ENCODE measurements around the gene P2RY2. TPM values are rescaled to one million over a fixed set of nuclear protein-coding genes. Genes with fewer than 3 reads are reported as not detected.
A peak's percentile ranks its signal among the peaks of the same experiment; 100 is the strongest.

P2RY2 gene
- total and polyA plus RNA-seq, 8 donors, result 0.81 to 13.3 (median 1.3) TPM; not detected in 3

DNA sequence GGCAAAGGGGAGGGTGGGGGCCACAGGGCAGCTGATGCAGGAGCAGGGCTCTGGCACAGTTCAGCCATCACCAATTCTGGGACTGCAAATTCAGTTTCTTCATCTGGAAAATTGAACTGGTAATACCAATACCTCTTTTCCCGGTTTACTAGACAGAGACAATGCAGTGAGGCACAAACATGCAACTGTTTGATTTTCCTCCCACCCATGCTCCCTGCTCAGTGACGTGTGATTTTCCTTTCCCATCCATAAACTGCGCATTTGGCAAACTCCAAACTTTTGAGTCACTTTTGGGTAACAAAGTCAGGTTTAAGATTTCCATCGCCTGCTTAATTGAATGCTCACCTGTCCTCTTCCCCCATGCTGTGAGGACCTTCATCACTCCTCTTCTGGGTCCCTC lies 23.2 kb downstream of the P2RY2 start:
- intact Hi-C loops (cut with DNase I; ENCODE audit: low total_unique reads), result no loop called here
- H3K9me3 ChIP-seq, result no peaks in the 10 kb centered on the region
- peaks cover 0 to 23% (median 9%) of the 10 kb centered on the region in 4 donors for H3K4me1 ChIP-seq
- no peak overlapping the region for H3K27ac ChIP-seq
- no peaks in the 10 kb centered on the region for H3K36me3 ChIP-seq
- H3K27me3 ChIP-seq, result no peaks in the 10 kb centered on the region
- H3K4me3 ChIP-seq, result no peak overlapping the region
- no peak for TF ChIP-seq EP300 (IDR thresholded peaks at IDR 0.05)
- TF ChIP-seq, protein P1, sequence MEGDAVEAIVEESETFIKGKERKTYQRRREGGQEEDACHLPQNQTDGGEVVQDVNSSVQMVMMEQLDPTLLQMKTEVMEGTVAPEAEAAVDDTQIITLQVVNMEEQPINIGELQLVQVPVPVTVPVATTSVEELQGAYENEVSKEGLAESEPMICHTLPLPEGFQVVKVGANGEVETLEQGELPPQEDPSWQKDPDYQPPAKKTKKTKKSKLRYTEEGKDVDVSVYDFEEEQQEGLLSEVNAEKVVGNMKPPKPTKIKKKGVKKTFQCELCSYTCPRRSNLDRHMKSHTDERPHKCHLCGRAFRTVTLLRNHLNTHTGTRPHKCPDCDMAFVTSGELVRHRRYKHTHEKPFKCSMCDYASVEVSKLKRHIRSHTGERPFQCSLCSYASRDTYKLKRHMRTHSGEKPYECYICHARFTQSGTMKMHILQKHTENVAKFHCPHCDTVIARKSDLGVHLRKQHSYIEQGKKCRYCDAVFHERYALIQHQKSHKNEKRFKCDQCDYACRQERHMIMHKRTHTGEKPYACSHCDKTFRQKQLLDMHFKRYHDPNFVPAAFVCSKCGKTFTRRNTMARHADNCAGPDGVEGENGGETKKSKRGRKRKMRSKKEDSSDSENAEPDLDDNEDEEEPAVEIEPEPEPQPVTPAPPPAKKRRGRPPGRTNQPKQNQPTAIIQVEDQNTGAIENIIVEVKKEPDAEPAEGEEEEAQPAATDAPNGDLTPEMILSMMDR (IDR thresholded peaks at IDR 0.05), result no peak
- no peak for TF ChIP-seq POLR2A (IDR thresholded peaks at IDR 0.05)
- DNase-seq, result no peak
- WGBS, 5 donors, result 90 to 95% (median 92%) methylated on average over 4 of the region's 4 CpGs

DNA sequence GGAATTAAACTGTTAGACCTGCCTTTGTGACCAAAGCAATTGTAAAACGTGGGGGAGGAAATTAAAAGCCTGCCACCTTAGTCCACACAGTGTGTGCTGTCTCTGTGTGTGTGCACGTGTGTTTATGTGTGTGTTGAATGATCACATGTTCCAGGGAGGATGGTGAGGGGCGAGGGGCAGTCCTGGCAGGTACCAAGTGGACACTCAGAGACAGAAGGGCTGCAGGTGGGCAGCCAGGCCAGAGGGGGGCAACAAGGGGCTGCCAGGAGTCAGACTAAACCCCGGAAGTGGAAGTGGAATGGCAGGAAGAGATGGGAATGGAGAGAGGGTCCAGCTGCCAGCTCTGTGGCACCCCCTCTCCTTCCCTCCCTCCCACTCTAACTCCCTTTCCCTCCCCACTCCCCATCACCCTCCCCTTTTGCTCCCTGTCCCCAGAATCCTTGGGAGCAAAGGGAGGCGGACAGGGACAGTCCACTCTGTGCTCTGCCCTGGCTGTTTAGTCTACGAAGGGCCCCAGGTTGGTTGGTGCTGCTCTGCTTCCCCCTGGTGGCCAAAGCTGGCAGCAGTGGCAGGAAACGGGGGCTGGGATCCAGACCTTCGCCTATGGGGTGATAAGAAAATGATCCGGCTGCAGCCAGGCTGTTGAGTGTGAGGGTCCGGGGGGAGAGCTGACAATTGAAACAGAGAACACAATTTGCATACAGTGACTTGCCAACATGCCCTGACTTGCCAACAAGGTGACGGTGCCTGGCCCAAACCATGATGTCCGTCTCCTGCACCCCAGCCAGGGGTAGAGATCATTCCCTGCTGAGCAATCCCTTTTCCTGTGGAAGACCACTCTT lies 24.4 kb downstream of the P2RY2 start:
- intact Hi-C loops (cut with DNase I; ENCODE audit: low total_unique reads), result loop anchor here (2.0 kb wide), 1 partner anchor 58 kb away; no protein-coding TSS in a partner anchor
- peak; percentile 82 to 91 for DNase-seq
- H3K4me1 ChIP-seq, result peaks cover 0 to 23% (median 9%) of the 10 kb centered on the region in 4 donors
- no peaks in the 10 kb centered on the region for H3K27me3 ChIP-seq
- no peaks in the 10 kb centered on the region for H3K36me3 ChIP-seq
- WGBS, 5 donors, result 22 to 26% (median 23%) methylated on average over 12 of the region's 12 CpGs
- peak overlapping the region in 3 of 4 donors; percentile 7 to 28 (median 7) for H3K4me3 ChIP-seq
- no peaks in the 10 kb centered on the region for H3K9me3 ChIP-seq
- TF ChIP-seq, protein P1 (IDR thresholded peaks at IDR 0.05), result peak in 5 of 7 experiments; percentile 78 to 91 (median 83)
- TF ChIP-seq EP300 (IDR thresholded peaks at IDR 0.05) (no peak), POLR2AphosphoS5 (IDR thresholded peaks at IDR 0.05) (no peak)
- no peak overlapping the region for H3K27ac ChIP-seq

DNA sequence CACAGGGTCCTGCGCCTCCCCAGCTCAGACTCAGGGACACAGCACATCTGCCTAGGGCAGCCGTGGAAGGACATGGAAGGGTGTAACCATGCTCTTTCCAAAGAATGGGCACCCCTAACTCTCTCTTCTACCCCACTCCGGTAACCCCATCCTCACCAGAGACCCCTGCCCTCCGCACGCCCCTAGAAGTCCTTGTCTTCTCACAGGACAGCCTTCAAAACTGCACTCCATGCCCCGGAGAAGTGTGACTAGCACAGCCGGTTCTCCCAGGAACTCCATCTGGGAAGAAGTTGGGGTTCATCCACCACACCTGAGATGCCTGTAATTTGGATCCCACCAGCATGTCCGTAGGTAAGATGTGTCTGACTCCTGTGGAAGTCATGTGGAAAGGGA lies 25.0 kb downstream of the P2RY2 start:
- DNase-seq, result no peak
- no peak overlapping the region for H3K27ac ChIP-seq
- no peak overlapping the region for H3K4me3 ChIP-seq
- TF ChIP-seq, protein P1 (IDR thresholded peaks at IDR 0.05), result no peak
- no peak for TF ChIP-seq POLR2A (IDR thresholded peaks at IDR 0.05)
- TF ChIP-seq POLR2AphosphoS5 (IDR thresholded peaks at IDR 0.05), result no peak
- no peak for TF ChIP-seq EP300 (IDR thresholded peaks at IDR 0.05)
- no peaks in the 10 kb centered on the region for H3K27me3 ChIP-seq
- no peaks in the 10 kb centered on the region for H3K36me3 ChIP-seq
- WGBS, 5 donors, result 74 to 81% (median 76%) methylated on average over 8 of the region's 8 CpGs
- intact Hi-C loops (cut with DNase I; ENCODE audit: low total_unique reads), result loop anchor here (2.0 kb wide), 1 partner anchor 58 kb away; no protein-coding TSS in a partner anchor
- no peaks in the 10 kb centered on the region for H3K9me3 ChIP-seq
- H3K4me1 ChIP-seq, result peaks cover 0 to 23% (median 9%) of the 10 kb centered on the region in 4 donors

DNA sequence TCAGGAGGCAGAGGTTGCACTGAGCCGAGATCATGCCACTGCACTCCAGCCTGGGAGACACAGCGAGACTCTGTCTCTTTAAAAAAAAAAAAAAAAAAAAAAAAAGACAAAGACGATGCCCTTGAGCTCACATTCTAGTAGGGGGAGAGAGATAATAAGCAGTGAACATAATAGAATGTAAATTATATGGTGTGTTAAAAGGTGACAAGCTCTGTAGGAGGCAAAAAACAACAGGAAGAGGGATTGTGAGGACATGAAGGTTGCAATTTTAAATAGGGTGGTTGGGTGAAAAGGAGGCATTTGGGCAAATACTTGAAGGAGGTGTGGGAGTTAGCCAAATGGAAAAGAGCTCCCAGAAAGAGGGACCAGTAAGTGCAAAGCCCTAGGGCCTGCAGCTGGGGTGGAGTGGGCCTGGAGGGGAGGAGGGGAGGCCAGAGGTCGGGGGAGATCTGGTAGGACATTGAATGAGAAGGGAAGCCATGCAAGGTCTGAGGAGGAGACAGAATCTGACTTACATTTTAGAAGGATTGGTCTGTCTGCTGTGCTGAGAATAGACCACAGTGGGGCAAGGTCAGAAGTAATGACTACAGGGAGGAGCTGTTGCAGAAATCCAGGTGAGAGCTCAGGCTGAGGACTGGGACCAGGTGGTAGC lies 26.6 kb downstream of the P2RY2 start:
- peaks cover 0 to 19% (median 9%) of the 10 kb centered on the region in 4 donors for H3K4me1 ChIP-seq
- intact Hi-C loops (cut with DNase I; ENCODE audit: low total_unique reads), result no loop called here
- DNase-seq, result no peak
- 61 to 70% (median 69%) methylated on average over 4 of the region's 4 CpGs for WGBS, 5 donors
- no peaks in the 10 kb centered on the region for H3K9me3 ChIP-seq
- H3K36me3 ChIP-seq, result no peaks in the 10 kb centered on the region
- H3K27ac ChIP-seq, result no peak overlapping the region
- TF ChIP-seq POLR2A (IDR thresholded peaks at IDR 0.05) (no peak), POLR2AphosphoS5 (IDR thresholded peaks at IDR 0.05) (no peak), EP300 (IDR thresholded peaks at IDR 0.05) (no peak)
- TF ChIP-seq, protein P1 (IDR thresholded peaks at IDR 0.05), result no peak
- no peak overlapping the region for H3K4me3 ChIP-seq
- no peaks in the 10 kb centered on the region for H3K27me3 ChIP-seq
